PFSK-1 (cell line): ENCODE results near the gene MAN2A2.

Experiments used
- FOXP2 ChIP-seq: optimal IDR thresholded peaks from 2 replicates; pipeline ENCODE3; 2011; ENCODE audit warnings: borderline replicate concordance, control low read depth, inconsistent platforms; ENCODE audit not compliant: insufficient read depth; ENCODE audit errors: extremely low read length, extremely low read depth
- POLR2AphosphoS5 ChIP-seq: IDR thresholded peaks from 2 replicates; pipeline ENCODE4 v1.6.1; 2012; ENCODE audit warnings: low read depth, mild to moderate bottlenecking, control low read depth, low read length, moderate library complexity
- REST ChIP-seq, 2 experiments: IDR thresholded peaks; 2 replicates each; pipeline versions ENCODE4 v1.6.1 to v1.8.0; 2011 to 2012; ENCODE audit warnings: low read depth in 2 of 2, low read length in 2 of 2, control low read depth in 1 of 2, inconsistent platforms in 1 of 2, mild to moderate bottlenecking in 1 of 2, moderate library complexity in 1 of 2; ENCODE audit not compliant: insufficient read depth in 1 of 2
- SIN3A ChIP-seq: IDR thresholded peaks from 2 replicates; pipeline ENCODE4 v1.6.1; 2012; ENCODE audit warnings: mild to moderate bottlenecking, low read length, moderate library complexity, borderline replicate concordance; ENCODE audit not compliant: insufficient read depth
- TAF1 ChIP-seq: IDR thresholded peaks from 2 replicates; pipeline ENCODE4 v1.6.1; 2012; ENCODE audit warnings: low read length, control low read depth, borderline replicate concordance; ENCODE audit not compliant: insufficient read depth

The MAN2A2 gene

GRCh38 chr15:90884719-90885431 lies 18.2 kb upstream of the MAN2A2 start:
- TF ChIP-seq POLR2AphosphoS5 (no peak), REST (IDR thresholded peaks at IDR 0.05; ENCODE audit: insufficient read depth in 1 of 2, low read depth in 2 of 2, low read length in 2 of 2) (no peak), FOXP2 (no peak), SIN3A (no peak), TAF1 (no peak)

GRCh38 chr15:90885432-90886290 lies 17.4 kb upstream of the MAN2A2 start:
- TF ChIP-seq REST (IDR thresholded peaks at IDR 0.05; ENCODE audit: insufficient read depth in 1 of 2, low read depth in 2 of 2, low read length in 2 of 2): no peak
- TF ChIP-seq FOXP2: peak; percentile 38

GRCh38 chr15:90886291-90886614 lies 16.8 kb upstream of the MAN2A2 start:
- TF ChIP-seq REST (IDR thresholded peaks at IDR 0.05; ENCODE audit: insufficient read depth in 1 of 2, low read depth in 2 of 2, low read length in 2 of 2) (no peak), POLR2AphosphoS5 (no peak), SIN3A (no peak)

- TF ChIP-seq FOXP2 (no peak), REST (IDR thresholded peaks at IDR 0.05; ENCODE audit: insufficient read depth in 1 of 2, low read depth in 2 of 2, low read length in 2 of 2) (no peak), POLR2AphosphoS5 (no peak), TAF1 (no peak), SIN3A (no peak)
These were observed 16.0 kb upstream of the MAN2A2 start for GRCh38 chr15:90887037-90887481.
